ENCODE results near the gene FBXL14. TPM values are rescaled to one million over a fixed set of nuclear protein-coding genes. Genes with fewer than 3 reads are reported as not detected.

The FBXL14 gene
- total and polyA plus RNA-seq, 7 donors = 2.9 to 13.8 (median 5.2) TPM

DNA sequence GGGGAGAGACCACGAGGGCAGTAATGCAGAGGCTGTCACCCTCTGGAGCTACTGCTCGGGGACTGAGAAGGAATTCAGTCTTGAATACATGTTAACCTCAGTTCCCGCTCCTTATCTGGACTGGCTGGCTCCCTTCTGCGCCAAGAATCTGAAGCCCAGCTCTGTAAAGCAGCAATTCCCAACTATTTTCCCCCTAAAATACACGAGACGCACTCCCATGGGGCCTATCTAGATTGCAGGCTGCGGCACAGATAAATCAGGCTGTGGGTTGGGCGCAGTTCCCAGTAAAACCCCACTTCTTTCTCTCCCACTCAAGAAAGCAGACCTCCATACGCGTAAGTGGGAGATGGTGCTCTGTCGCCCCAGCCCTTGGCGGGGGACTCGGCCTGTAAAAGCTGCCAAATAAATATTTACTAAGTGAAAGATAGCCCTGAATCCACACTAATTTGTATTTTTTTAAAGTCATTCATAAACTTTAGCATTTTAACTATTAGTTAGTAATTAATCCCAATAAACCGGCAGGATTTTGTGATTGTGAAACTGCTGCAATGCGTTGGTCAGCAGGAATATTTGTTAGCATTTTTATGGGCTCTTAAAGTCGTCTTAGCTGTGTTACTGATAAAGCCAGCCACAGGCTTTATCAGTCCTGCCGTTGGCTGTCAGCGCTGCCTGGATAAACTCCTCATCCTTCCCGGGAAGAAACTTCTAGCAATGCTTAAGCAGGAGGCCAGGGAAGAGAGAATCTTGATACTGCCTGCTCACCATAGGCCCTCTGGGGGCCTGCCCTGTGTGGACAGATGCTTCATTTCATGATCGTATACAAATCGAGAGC is 17.8 kb downstream of the FBXL14 start:
- Histone ChIP-seq H3K9me3 (no peaks in the 10 kb centered on the region), H3K36me3 (ENCODE audit: insufficient read depth in 1 of 2, low read depth in 1 of 2) (no peaks in the 10 kb centered on the region), H3K4me1 (no peaks in the 10 kb centered on the region), H3K27ac (no peak overlapping the region), H3K27me3 (ENCODE audit: insufficient read depth in 3 of 3, low read length in 2 of 3) (no peaks in the 10 kb centered on the region), H3K4me3 (no peak overlapping the region)
- WGBS, 3 donors = 74 to 78% (median 78%) methylated on average over 21 of the region's 21 CpGs
- TF ChIP-seq, protein P1, sequence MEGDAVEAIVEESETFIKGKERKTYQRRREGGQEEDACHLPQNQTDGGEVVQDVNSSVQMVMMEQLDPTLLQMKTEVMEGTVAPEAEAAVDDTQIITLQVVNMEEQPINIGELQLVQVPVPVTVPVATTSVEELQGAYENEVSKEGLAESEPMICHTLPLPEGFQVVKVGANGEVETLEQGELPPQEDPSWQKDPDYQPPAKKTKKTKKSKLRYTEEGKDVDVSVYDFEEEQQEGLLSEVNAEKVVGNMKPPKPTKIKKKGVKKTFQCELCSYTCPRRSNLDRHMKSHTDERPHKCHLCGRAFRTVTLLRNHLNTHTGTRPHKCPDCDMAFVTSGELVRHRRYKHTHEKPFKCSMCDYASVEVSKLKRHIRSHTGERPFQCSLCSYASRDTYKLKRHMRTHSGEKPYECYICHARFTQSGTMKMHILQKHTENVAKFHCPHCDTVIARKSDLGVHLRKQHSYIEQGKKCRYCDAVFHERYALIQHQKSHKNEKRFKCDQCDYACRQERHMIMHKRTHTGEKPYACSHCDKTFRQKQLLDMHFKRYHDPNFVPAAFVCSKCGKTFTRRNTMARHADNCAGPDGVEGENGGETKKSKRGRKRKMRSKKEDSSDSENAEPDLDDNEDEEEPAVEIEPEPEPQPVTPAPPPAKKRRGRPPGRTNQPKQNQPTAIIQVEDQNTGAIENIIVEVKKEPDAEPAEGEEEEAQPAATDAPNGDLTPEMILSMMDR (IDR thresholded peaks at IDR 0.05) = no peak
- ATAC-seq (no peak), DNase-seq (no peak)
- intact Hi-C loops (cut with DNase I) = no loop called here

DNA sequence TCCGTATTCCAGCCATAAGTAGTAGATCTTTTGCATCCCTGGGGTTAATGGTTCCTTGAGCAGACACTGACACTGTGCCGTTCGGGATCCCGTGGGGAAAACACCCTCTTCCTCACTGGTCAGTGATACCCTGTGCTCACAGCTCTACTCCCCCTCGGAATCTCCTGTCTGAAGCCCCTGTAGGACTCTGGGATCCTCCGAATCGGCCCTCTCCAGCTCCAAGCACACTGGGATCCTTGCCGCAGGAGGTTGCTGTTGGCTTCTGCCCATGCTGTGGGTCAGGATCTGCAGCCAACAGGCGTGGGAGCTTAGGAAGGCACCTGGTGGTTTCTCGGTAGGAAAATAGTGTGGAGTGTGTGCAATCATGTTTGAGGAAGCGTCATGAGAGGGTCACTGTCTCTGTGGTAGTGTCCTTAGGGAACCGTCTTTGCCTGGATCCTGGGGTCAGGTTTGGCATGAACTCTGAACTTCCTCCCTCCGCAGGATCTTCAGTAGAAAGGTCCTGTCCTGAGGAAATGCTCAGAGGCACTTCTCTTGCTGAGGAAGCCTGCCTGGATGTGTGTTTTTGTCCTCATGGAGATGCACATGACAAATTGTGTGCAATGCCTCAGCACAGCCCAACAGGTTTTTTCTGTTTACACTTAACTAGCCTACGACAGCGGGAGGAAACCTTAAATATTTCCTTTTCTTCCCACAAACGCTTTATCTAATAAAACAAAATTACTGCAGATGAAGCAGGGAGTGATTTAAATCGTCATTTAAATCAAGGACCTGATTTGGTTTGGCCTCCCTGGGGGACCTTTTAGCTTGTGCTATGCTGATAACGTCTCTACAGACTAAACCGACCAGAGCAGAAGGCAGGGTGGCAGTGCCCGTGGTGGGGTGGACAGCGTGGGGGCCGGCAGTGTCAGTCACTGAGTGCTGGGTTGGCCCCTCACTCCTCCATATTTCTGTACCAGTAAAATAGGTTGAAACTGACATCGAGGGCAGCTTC is 18.7 kb downstream of the FBXL14 start:
- H3K4me1 ChIP-seq = no peaks in the 10 kb centered on the region
- DNase-seq (no peak), ATAC-seq (peak in 2 of 4 donors; percentile 15 to 20)
- WGBS, 3 donors = 51 to 61% (median 59%) methylated on average over 23 of the region's 23 CpGs
- no peak overlapping the region for H3K4me3 ChIP-seq
- no peaks in the 10 kb centered on the region for H3K27me3 ChIP-seq (ENCODE audit: insufficient read depth in 3 of 3, low read length in 2 of 3)
- H3K27ac ChIP-seq = no peak overlapping the region
- intact Hi-C loops (cut with DNase I) = no loop called here
- no peaks in the 10 kb centered on the region for H3K36me3 ChIP-seq (ENCODE audit: insufficient read depth in 1 of 2, low read depth in 1 of 2)
- no peaks in the 10 kb centered on the region for H3K9me3 ChIP-seq
- TF ChIP-seq, protein P1 (IDR thresholded peaks at IDR 0.05) = no peak

GRCh38 chr12:1574865-1575259 is 19.5 kb downstream of the FBXL14 start:
- intact Hi-C loops (cut with DNase I) = no loop called here
- no peaks in the 10 kb centered on the region for H3K4me1 ChIP-seq
- H3K36me3 ChIP-seq (ENCODE audit: insufficient read depth in 1 of 2, low read depth in 1 of 2) = no peaks in the 10 kb centered on the region
- WGBS, 3 donors = 59 to 76% (median 75%) methylated on average over 1 of the region's 1 CpG
- H3K9me3 ChIP-seq = no peaks in the 10 kb centered on the region
- no peaks in the 10 kb centered on the region for H3K27me3 ChIP-seq (ENCODE audit: insufficient read depth in 3 of 3, low read length in 2 of 3)
- H3K27ac ChIP-seq = no peak overlapping the region
- H3K4me3 ChIP-seq = no peak overlapping the region
- ATAC-seq (no peak), DNase-seq (no peak)
- TF ChIP-seq, protein P1 (IDR thresholded peaks at IDR 0.05) = no peak

- H3K27ac ChIP-seq = no peak overlapping the region
- WGBS, 3 donors = 75 to 84% (median 80%) methylated on average over 15 of the region's 15 CpGs
- DNase-seq (no peak), ATAC-seq (peak in 3 of 4 donors; percentile 40 to 62 (median 40))
- no peaks in the 10 kb centered on the region for H3K4me1 ChIP-seq
- H3K36me3 ChIP-seq (ENCODE audit: insufficient read depth in 1 of 2, low read depth in 1 of 2) = no peaks in the 10 kb centered on the region
- no peak overlapping the region for H3K4me3 ChIP-seq
- intact Hi-C loops (cut with DNase I) = no loop called here
- TF ChIP-seq, protein P1 (IDR thresholded peaks at IDR 0.05) = no peak
- no peaks in the 10 kb centered on the region for H3K27me3 ChIP-seq (ENCODE audit: insufficient read depth in 3 of 3, low read length in 2 of 3)
- H3K9me3 ChIP-seq = no peaks in the 10 kb centered on the region
Observed at GRCh38 chr12:1573960-1574864, 20.2 kb downstream of the FBXL14 start.

All from psoas muscle (tissue), 8 donors.